ENCODE data around the gene DDHD1.
"Not testable (repeated sequence)": the region's sequence is repeated elsewhere in the genome, so short reads cannot be mapped to it uniquely, and the experiment has no call there.

The DDHD1 gene

DNA sequence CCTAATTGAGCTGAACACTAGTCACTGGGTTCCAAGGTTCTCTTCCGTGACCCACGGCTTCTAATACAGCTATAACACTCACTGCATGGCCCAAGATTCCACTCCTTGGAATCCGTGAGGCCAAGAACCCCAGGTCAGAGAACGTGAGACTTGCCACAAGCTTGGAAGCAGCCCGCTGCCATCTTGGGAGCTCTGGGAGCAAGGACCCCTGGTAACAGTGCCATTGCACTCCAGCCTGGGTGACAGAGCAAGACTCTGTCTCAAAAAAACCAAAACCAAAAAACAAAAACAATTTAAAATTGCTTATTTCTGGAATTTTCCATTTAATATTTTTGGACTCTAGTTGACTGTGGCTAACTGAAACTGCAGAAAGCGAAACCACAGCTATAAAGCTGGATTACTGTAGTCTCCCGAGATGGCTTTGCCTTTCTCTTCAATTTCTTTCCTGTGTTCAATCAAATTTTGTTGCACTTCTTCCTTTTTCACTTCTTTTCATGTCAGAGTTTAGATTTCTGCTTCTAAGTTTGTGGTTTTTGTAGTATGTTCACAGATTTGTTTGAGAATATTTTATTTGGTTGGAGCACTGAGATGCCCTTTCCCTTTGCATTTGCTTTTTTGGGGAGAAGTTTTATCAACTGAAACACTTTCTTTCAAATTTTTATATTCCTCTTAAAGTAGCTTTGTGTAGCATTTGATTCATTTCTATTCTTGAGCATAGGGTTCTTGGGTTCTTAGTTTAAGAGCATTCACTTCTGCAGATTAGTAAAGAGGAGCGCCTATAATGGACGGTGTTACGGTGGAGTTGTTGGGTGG is 44.6 kb downstream of the DDHD1 start:
- no peak overlapping the region for H3K27ac ChIP-seq (ENCODE audit: low read depth, low read length)
- H3K9ac ChIP-seq (ENCODE audit: low read length) = no peak overlapping the region
- peaks cover 6% of the 10 kb centered on the region; the same call in 1 of the 2 replicates for H3K4me1 ChIP-seq (ENCODE audit: control insufficient read depth, insufficient read depth, low read length)
- no peak overlapping the region for H3K4me3 ChIP-seq (ENCODE audit: low read depth, low read length)
- peaks cover 10% of the 10 kb centered on the region for H3K9me3 ChIP-seq (ENCODE audit: control insufficient read depth, insufficient read depth, low read depth, low read length)
- H3K27me3 ChIP-seq (ENCODE audit: control insufficient read depth, insufficient read depth, low read length) = no peaks in the 10 kb centered on the region
- no peaks in the 10 kb centered on the region; the same call in 1 of the 2 replicates for H3K36me3 ChIP-seq (ENCODE audit: control insufficient read depth, insufficient read depth, low read length)

DNA sequence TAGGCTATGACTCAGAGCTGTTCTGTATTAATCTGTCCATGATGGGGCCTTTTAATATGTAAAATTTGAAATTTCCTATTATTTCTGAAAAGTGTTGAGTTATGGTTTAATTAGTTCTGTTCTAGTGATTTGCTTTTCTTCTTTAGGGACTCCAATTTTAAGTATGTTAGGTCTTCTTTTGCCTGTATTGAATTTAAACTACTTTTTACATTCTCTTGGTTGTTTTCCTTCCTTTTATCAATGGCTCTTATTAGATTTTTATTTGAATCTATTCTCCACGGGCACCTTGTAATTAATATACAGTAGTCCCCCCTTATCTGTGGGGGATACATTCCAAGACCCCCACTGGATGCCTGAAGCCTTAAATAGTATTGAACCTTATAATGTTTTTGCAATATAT is 46.4 kb downstream of the DDHD1 start:
- H3K9me3 ChIP-seq (ENCODE audit: control insufficient read depth, insufficient read depth, low read depth, low read length) = peaks cover 10% of the 10 kb centered on the region
- H3K9ac ChIP-seq (ENCODE audit: low read length) = no peak overlapping the region
- no peak overlapping the region for H3K27ac ChIP-seq (ENCODE audit: low read depth, low read length)
- H3K27me3 ChIP-seq (ENCODE audit: control insufficient read depth, insufficient read depth, low read length) = no peaks in the 10 kb centered on the region
- H3K4me3 ChIP-seq (ENCODE audit: low read depth, low read length) = no peak overlapping the region
- no peaks in the 10 kb centered on the region; the same call in 1 of the 2 replicates for H3K36me3 ChIP-seq (ENCODE audit: control insufficient read depth, insufficient read depth, low read length)
- H3K4me1 ChIP-seq (ENCODE audit: control insufficient read depth, insufficient read depth, low read length) = 0 out of 2 replicates have a peak, but pooled peaks cover 6% of the 10 kb centered on the region

DNA sequence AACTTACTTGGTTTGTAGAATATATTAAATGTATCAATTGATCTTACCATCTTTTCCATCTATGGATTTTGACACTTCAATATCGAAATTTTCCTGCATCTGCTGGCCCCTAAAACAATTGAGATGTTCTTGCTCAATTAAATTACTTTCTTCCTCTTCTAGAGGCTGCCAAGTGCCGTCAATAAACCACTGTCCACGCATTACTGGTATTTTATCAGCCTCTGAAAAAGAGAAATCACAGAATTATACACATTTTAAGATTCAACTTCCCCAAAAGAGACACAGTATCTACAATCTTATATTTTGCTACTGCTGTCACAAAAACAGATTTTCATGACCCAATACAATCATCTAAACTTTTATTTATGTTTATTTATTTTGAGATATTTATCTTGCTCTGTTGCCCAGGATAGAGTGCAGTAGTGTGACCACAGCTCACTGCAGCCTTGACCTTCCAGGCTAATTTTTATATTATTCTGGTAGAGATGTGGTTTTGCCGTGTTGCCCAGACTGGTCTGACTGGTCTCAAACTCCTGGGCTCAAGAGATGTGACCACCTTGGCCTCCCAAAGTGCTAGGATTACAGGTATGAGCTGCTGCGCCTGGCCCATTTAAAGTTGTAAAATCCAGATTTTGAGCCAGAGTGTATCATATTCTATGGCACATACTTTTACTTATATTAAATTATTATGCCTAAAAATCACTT is 49.3 kb downstream of the DDHD1 start:
- no peak overlapping the region for H3K27ac ChIP-seq (ENCODE audit: low read depth, low read length)
- H3K9me3 ChIP-seq (ENCODE audit: control insufficient read depth, insufficient read depth, low read depth, low read length) = peaks cover 10% of the 10 kb centered on the region
- no peaks in the 10 kb centered on the region; the same call in 1 of the 2 replicates for H3K36me3 ChIP-seq (ENCODE audit: control insufficient read depth, insufficient read depth, low read length)
- H3K4me1 ChIP-seq (ENCODE audit: control insufficient read depth, insufficient read depth, low read length) = no peaks in the 10 kb centered on the region
- H3K9ac ChIP-seq (ENCODE audit: low read length) = no peak overlapping the region
- no peaks in the 10 kb centered on the region for H3K27me3 ChIP-seq (ENCODE audit: control insufficient read depth, insufficient read depth, low read length)
- no peak overlapping the region for H3K4me3 ChIP-seq (ENCODE audit: low read depth, low read length)

DNA sequence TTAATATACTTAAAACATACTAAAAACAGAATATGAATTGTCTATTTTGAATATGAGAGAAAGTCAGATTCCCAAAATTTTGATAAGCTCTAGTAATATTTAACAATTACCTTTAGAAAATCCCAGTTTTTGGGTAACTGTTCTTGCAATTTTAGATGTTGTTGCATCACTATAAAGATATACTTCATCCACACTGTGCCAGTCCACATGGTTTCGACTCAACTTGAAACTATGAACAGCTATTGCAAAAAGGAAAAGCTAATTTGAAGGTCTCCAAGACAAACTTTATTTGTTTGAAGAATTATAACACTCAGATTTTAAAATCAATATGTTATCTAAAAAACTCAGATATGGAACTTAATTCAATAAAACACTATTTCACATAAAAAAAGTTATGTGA is 59.9 kb downstream of the DDHD1 start:
- Histone ChIP-seq H3K9me3 (ENCODE audit: control insufficient read depth, insufficient read depth, low read depth, low read length) (no peaks in the 10 kb centered on the region), H3K4me1 (ENCODE audit: control insufficient read depth, insufficient read depth, low read length) (no peaks in the 10 kb centered on the region), H3K9ac (ENCODE audit: low read length) (no peak overlapping the region), H3K27ac (ENCODE audit: low read depth, low read length) (no peak overlapping the region), H3K4me3 (ENCODE audit: low read depth, low read length) (no peak overlapping the region), H3K36me3 (ENCODE audit: control insufficient read depth, insufficient read depth, low read length) (peaks cover 11% of the 10 kb centered on the region; the same call in 1 of the 2 replicates), H3K27me3 (ENCODE audit: control insufficient read depth, insufficient read depth, low read length) (no peaks in the 10 kb centered on the region)

DNA sequence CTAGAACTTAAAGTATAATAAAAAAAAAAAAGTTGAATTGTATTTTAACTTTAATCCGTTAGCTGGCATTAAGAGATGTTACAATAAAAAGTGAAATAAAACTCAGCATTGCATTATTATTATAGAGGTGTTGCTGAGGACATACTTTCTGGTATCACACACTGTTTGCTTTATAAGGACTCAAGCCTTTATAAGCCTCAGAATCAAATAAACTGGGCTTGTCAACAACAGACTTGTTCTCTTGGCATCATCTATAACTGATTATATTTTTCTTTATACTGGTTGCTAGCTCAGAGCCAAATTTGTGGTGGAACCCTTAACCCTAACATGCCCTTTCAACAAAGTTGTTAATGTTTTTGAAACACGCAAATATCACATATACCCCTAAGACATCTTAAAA is 62.3 kb downstream of the DDHD1 start:
- Histone ChIP-seq H3K36me3 (ENCODE audit: control insufficient read depth, insufficient read depth, low read length) (peaks cover 11% of the 10 kb centered on the region; the same call in 1 of the 2 replicates), H3K4me3 (ENCODE audit: low read depth, low read length) (no peak overlapping the region), H3K9ac (ENCODE audit: low read length) (no peak overlapping the region), H3K4me1 (ENCODE audit: control insufficient read depth, insufficient read depth, low read length) (no peaks in the 10 kb centered on the region), H3K27ac (ENCODE audit: low read depth, low read length) (no peak overlapping the region), H3K9me3 (ENCODE audit: control insufficient read depth, insufficient read depth, low read depth, low read length) (no peaks in the 10 kb centered on the region), H3K27me3 (ENCODE audit: control insufficient read depth, insufficient read depth, low read length) (no peaks in the 10 kb centered on the region)

DNA sequence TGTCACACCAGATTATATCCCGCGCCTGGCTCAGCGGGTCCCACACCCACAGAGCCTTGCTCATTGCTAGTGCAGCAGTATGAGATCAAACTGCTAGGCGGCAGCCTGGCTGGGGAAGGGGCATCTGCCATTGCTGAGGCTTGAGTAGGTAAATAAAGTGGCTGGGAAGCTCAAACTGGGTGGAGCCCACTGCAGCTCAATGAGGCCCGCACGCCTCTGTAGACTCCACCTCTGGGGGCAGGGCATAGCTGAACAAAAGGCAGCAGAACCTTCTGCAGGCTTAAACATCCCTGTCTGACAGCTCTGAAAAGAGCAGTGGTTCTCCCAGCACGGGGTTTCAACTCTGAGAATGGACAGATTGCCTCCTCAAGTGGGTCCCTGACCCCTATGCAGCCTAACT is 68.2 kb downstream of the DDHD1 start:
- H3K4me1 ChIP-seq (ENCODE audit: control insufficient read depth, insufficient read depth, low read length); H3K9me3 ChIP-seq (ENCODE audit: control insufficient read depth, insufficient read depth, low read depth, low read length); H3K27ac ChIP-seq (ENCODE audit: low read depth, low read length); H3K9ac ChIP-seq (ENCODE audit: low read length); H3K27me3 ChIP-seq (ENCODE audit: control insufficient read depth, insufficient read depth, low read length); H3K36me3 ChIP-seq (ENCODE audit: control insufficient read depth, insufficient read depth, low read length); H3K4me3 ChIP-seq (ENCODE audit: low read depth, low read length): not testable (repeated sequence)

DNA sequence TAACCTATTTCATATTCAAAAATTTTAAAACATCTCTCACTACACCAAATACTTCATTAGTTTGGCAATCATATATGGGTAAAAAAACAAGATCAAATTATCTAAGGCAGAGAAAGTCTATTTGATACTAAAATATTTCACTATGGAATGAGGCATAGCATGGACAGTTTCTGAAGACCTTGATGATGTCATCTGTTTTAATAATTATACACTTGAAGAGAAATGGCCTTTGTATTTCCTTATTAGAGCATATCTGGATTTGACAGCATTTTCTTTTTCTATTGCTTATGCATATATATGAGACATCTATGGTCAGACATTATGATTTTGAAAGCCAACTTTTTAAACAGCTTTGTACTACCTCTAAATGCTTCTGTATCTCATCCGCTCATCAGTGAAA is 88.6 kb downstream of the DDHD1 start:
- Histone ChIP-seq H3K9me3 (ENCODE audit: control insufficient read depth, insufficient read depth, low read depth, low read length) (no peaks in the 10 kb centered on the region), H3K9ac (ENCODE audit: low read length) (no peak overlapping the region), H3K27me3 (ENCODE audit: control insufficient read depth, insufficient read depth, low read length) (no peaks in the 10 kb centered on the region), H3K27ac (ENCODE audit: low read depth, low read length) (no peak overlapping the region), H3K36me3 (ENCODE audit: control insufficient read depth, insufficient read depth, low read length) (peaks cover 9% of the 10 kb centered on the region; the same call in 1 of the 2 replicates), H3K4me1 (ENCODE audit: control insufficient read depth, insufficient read depth, low read length) (no peaks in the 10 kb centered on the region; the same call in 1 of the 2 replicates), H3K4me3 (ENCODE audit: low read depth, low read length) (no peak overlapping the region)

DNA sequence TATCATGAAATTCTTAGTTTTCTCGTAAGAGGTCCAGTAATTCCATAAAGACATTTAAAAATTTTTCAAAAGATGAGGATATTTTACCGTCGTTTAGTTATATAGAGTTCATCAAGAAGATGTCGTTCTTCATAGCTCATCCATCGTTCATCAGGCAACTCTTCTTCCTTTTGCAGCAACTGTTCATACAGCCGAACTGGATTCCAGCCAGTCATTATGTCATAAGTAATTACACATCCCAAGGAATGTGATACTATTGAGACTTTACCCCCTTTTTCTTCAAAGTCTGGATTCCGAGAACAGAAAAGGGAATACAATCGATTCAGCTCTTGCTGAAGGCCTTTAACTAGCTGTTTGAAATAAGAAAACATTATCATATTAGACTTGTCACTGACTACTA is 90.3 kb downstream of the DDHD1 start:
- no peak overlapping the region for H3K9ac ChIP-seq (ENCODE audit: low read length)
- 0 out of 2 replicates have a peak, but pooled peaks cover 9% of the 10 kb centered on the region for H3K36me3 ChIP-seq (ENCODE audit: control insufficient read depth, insufficient read depth, low read length)
- H3K9me3 ChIP-seq (ENCODE audit: control insufficient read depth, insufficient read depth, low read depth, low read length) = no peaks in the 10 kb centered on the region
- no peaks in the 10 kb centered on the region; the same call in 1 of the 2 replicates for H3K4me1 ChIP-seq (ENCODE audit: control insufficient read depth, insufficient read depth, low read length)
- no peak overlapping the region for H3K27ac ChIP-seq (ENCODE audit: low read depth, low read length)
- no peak overlapping the region for H3K4me3 ChIP-seq (ENCODE audit: low read depth, low read length)
- H3K27me3 ChIP-seq (ENCODE audit: control insufficient read depth, insufficient read depth, low read length) = no peaks in the 10 kb centered on the region

DNA sequence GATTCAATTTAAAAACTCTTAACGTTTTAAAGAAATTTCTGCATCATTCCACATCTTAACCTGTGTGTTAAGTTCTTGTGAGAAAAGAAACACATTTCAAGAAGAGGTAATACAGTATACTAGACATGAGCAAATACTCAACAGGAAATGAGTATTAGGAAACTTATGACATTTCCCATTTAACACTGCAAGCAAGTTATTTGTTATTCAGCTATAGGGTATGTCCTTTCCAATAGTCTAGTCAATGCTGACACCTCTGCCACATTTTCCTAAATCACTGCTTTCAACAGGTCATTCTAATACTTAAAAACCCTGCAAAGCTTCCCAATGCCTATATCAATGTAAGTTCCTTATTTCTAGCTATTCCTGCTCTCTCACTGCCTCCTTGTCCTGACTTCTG is 93.1 kb downstream of the DDHD1 start:
- Histone ChIP-seq H3K9me3 (ENCODE audit: control insufficient read depth, insufficient read depth, low read depth, low read length) (no peaks in the 10 kb centered on the region), H3K4me1 (ENCODE audit: control insufficient read depth, insufficient read depth, low read length) (no peaks in the 10 kb centered on the region; the same call in 1 of the 2 replicates), H3K27ac (ENCODE audit: low read depth, low read length) (no peak overlapping the region), H3K36me3 (ENCODE audit: control insufficient read depth, insufficient read depth, low read length) (0 out of 2 replicates have a peak, but pooled peaks cover 9% of the 10 kb centered on the region), H3K27me3 (ENCODE audit: control insufficient read depth, insufficient read depth, low read length) (no peaks in the 10 kb centered on the region), H3K4me3 (ENCODE audit: low read depth, low read length) (no peak overlapping the region), H3K9ac (ENCODE audit: low read length) (no peak overlapping the region)

DNA sequence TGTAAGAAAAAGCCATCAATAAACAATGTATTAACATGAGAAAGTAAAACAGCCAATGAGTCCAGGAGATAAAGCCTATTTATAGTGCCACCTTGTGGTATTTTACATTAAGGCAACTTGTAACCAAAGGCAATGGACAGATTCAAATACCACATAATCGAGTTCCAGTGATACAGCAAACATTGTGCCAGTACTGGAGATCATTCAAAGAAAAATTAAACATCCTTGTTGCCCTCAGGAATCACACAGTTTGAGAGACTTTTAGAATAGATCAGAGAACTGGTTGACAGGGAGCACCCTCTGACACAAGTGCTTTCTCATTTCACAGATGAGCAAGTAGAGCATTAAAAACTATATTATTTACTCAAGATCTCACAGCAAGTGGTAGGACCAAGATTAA is 98.1 kb downstream of the DDHD1 start:
- H3K4me3 ChIP-seq (ENCODE audit: low read depth, low read length) = no peak overlapping the region
- no peaks in the 10 kb centered on the region for H3K27me3 ChIP-seq (ENCODE audit: control insufficient read depth, insufficient read depth, low read length)
- no peaks in the 10 kb centered on the region for H3K9me3 ChIP-seq (ENCODE audit: control insufficient read depth, insufficient read depth, low read depth, low read length)
- no peak overlapping the region for H3K27ac ChIP-seq (ENCODE audit: low read depth, low read length)
- H3K36me3 ChIP-seq (ENCODE audit: control insufficient read depth, insufficient read depth, low read length) = peaks cover 8% of the 10 kb centered on the region
- no peak overlapping the region for H3K9ac ChIP-seq (ENCODE audit: low read length)
- H3K4me1 ChIP-seq (ENCODE audit: control insufficient read depth, insufficient read depth, low read length) = no peaks in the 10 kb centered on the region

DNA sequence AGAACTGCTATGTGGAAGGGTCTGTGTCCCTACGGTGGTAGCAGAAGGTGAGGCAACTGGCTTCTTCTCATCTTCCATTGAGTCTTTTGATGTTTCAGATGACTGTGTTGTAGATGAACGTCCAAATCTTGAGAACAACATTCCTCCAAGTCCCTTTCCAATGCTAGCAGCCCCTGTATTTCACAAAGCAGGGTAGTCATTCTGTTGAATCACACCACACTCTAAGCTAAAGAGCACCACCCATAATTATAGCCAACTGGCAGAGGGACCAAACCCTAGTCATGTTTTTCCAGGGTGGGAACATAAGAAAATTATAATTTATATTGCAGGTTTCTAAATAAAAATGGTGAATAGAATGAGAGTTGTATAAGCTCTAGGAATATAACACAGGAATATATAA is 98.7 kb downstream of the DDHD1 start:
- no peak overlapping the region for H3K4me3 ChIP-seq (ENCODE audit: low read depth, low read length)
- H3K27me3 ChIP-seq (ENCODE audit: control insufficient read depth, insufficient read depth, low read length) = no peaks in the 10 kb centered on the region
- no peaks in the 10 kb centered on the region for H3K9me3 ChIP-seq (ENCODE audit: control insufficient read depth, insufficient read depth, low read depth, low read length)
- no peak overlapping the region for H3K9ac ChIP-seq (ENCODE audit: low read length)
- no peak overlapping the region for H3K27ac ChIP-seq (ENCODE audit: low read depth, low read length)
- H3K4me1 ChIP-seq (ENCODE audit: control insufficient read depth, insufficient read depth, low read length) = no peaks in the 10 kb centered on the region
- peaks cover 10% of the 10 kb centered on the region for H3K36me3 ChIP-seq (ENCODE audit: control insufficient read depth, insufficient read depth, low read length)

All from HUES6 (cell line).